GM18951 (cell line): ENCODE measurements around the gene COL9A3.

ENCODE experiments used
- POLR2A ChIP-seq: IDR thresholded peaks from 4 replicates; pipeline ENCODE4 v1.6.1; 2011; ENCODE audit warnings: mild to moderate bottlenecking; ENCODE audit not compliant: insufficient read length, insufficient read depth; ENCODE audit errors: extremely low read depth
- in situ Hi-C: fragments of 300-500 bp; cut with MboI; formaldehyde crosslinking; loops from one replicate; pipeline ENCODE4 v1.12.0; 2022; ENCODE audit warnings: low sequenced_read_pairs, mixed read lengths, inconsistent platforms; ENCODE audit not compliant: unreplicated experiment

COL9A3 gene

DNA sequence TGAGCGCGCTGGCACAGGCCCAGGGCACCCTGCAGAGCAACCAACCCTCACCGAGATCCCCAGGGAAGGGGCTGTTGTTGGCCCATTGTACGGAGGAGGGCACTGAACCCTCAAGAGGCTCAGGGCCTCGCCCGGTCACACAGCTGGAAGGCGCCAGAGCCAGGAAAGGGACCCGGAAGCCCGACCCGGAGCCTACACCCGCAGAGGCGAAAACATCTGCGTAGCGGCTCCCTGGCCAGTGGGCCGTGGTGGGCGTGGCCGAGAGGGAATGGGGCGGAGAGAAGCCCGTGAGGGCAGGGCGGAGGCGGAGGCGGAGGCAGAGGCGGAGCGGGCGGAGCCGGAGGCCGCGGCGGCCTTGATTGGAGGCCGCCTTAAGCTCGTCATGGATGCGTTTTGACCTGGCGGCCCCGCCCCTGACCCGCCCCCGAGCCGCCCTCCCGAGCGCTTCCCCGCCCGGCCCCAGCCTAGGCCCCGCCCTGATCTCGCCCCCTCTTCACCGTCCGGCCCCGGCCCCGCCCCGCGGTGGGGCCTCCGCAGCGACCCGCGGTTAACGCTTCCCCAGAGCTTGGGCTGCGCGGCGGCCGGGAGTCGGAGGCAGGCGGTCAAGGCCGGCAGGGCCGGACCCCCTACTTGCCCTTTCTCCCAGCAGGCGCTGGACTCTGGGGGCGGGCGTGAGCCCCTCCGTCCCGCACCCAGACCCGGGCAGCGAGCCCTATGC lies 22.7 kb upstream of the COL9A3 start:
- in situ Hi-C loops, result loop anchor here (25.0 kb wide), 1 partner anchor 132 kb away; no protein-coding TSS in a partner anchor
- peak; percentile 75 for TF ChIP-seq POLR2A

DNA sequence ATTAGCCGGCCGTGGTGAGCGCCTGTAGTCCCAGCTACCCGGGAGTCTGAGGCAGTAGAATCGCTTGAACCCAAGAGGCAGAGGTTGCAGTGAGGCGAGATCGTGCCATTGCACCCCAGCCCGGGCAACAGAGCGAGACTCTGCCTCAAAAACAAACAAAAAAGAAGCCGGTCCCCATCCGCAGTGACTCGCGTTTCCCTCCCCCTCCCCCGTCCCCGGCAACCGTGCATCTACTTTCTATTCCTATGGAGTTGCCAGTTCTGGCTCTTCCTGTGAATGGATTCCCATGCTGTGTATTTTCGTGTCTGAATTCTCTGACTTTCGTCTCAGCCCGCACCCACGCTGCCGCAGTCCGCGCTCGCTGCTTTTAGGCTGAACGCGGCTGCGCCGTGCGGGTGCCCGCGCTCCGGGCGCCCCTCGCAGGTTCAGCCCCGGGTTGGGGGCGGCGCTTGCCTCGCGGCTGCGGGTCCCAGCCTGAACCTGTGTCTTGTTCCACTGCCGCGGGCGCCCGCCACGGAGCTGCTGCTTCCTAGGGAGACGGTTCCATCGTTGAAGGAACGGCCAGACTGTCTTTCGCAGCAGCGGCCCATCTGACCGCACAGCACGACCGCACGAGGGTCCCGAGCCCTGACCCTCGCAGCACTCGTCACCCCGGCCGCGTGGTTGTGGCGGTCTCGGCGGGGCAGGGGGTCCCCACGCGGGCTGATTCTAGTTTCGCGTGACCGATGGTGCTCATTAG lies 21.7 kb upstream of the COL9A3 start:
- peak; percentile 55 for TF ChIP-seq POLR2A
- in situ Hi-C loops, result loop anchor here (25.0 kb wide), 1 partner anchor 133 kb away; no protein-coding TSS in a partner anchor

DNA sequence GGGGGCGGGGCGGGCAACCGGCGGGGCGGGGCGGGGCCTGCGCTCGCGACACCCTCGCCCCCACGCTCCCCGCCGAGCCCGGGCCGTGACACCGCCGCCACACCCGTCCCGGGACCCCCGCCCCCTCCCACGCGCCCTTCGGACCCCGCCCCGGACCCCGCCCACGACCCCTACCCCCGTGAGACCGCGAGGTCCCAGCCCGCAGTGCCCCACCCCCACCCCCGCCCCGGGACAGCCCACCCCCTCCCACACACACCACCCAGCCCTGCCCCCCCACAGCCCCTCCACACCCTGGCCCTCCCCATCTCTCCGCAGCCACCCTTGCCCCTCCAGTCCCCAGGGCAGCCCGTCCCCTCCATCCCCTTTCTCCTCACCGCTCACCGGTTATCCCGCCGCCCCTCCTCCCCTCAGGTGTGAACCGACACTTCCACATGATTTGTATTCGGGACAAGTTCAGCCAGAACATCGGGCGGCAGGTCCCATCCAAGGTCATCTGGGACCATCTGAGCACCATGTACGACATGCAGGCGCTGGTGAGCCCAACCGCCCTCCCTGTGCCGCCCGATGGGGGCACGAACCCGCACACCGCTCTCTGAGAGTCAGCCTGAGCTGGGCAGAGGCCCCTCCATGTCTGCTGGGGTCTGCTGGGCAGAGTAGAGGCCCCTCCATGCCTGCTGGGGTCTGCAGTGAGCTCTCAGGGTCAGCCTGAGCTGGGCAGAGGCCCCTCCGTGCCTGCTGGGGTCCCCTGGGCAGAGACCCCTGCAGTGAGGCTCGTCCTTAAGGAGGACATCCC lies 20.0 kb upstream of the COL9A3 start:
- in situ Hi-C loops, result loop anchor here (25.0 kb wide), 1 partner anchor 135 kb away; no protein-coding TSS in a partner anchor

DNA sequence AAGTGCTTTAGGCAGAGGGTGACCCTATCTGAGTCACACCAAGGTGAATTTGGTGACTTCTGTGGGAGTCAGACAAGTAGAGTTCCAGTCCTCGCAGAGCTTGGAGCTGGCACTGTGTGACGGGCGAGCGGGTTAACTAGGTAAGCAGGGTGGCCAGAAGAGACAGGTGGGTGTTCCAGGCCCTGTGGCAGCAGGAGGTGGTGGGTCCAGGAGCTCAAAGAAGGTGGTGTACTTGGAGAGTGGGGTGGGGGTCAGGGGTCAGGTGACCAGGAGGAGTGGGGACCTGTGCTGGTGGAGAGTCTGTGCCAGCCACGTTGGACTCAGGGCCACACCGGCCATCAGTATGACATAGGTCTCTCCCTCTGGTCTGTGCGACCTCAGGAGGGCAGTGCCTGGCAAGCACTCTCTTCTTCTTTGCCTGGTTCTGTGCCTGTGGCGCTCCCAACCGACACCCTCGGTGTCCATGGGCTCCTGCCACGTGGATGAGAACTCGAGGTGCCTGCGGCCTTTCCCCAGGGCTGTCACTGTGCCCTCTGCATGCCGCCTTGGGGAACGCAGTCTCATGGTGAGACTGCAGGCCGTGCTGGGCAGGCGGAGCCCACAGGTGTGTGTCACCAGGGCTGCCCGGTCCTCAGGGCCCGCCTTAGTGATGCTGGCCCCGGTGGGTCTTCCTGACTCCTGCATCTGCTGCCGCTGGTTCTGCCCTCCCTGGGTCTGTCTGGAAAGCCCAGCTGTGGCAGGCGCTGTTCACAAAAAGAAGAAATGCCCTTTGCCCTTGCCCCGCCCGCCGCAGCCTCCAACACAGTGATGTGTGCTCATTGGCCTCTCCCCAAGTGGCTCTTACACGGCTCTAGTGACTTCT lies 18.9 kb upstream of the COL9A3 start:
- in situ Hi-C loops, result loop anchor here (25.0 kb wide), 1 partner anchor 136 kb away; no protein-coding TSS in a partner anchor
- no peak for TF ChIP-seq POLR2A

More for the DNA sequence above, 20.0 kb upstream of the COL9A3 start:
- no peak for TF ChIP-seq POLR2A

DNA sequence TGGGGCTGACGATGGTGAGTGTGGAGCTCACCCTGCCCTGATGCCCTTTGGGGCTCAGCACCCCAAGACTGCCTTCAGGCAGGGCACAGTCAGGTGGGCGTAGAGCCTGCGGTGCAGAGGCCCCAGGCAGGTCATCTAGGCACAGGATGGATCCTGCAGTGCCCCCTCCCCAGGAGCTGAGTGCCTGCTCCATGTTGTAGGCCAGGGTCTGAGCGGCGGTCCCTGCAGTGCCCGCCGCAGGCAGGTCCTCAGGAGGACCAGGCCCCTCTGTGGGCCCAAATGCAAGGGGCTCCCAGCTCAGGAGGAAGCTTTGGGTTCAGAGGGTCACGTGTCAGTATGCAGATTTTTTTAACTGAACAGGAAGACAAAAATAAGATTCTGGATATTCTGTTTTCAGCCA lies 17.8 kb upstream of the COL9A3 start:
- in situ Hi-C loops, result loop anchor here (25.0 kb wide), 1 partner anchor 137 kb away; no protein-coding TSS in a partner anchor
- TF ChIP-seq POLR2A, result no peak

DNA sequence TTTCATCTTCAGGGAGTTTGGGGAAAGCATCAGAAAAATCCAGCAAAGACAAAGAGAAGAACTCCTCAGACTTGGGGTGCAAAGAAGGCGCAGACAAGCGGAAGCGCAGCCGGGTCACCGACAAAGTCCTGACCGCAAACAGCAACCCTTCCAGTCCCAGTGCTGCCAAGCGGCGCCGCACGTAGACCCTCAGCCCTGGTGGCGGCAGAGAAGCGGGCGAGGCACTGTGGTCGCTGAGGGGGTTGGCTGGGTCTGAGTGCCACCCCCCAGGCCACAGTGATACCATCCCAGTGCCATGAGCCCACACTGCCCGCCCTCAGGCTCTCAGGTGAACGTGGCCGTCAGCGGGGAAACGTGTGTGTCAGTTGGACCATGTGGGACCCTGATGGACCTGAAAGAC lies 17.4 kb upstream of the COL9A3 start:
- TF ChIP-seq POLR2A, result no peak
- in situ Hi-C loops, result loop anchor here (25.0 kb wide), 1 partner anchor 137 kb away; no protein-coding TSS in a partner anchor

DNA sequence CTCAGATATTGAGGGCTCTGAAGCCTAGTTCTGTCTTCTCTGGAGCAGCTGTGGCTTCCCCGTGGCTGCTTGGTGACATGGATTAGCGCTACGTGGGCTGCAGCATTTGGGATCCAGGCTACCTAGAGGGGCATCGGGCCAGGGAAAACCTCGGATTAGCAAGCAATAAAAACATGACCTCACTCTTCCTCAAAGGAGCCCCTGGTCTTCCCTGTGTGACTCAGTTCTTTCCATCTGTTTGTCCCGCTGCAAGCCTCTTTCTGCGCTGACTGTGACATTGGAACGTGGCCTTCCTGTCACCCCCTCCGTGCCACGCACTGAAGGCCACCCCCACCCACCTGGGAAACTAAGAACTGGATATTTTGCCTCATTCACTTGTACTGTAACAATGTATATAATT lies 17.0 kb upstream of the COL9A3 start:
- TF ChIP-seq POLR2A, result no peak
- in situ Hi-C loops, result loop anchor here (25.0 kb wide), 1 partner anchor 138 kb away; no protein-coding TSS in a partner anchor

DNA sequence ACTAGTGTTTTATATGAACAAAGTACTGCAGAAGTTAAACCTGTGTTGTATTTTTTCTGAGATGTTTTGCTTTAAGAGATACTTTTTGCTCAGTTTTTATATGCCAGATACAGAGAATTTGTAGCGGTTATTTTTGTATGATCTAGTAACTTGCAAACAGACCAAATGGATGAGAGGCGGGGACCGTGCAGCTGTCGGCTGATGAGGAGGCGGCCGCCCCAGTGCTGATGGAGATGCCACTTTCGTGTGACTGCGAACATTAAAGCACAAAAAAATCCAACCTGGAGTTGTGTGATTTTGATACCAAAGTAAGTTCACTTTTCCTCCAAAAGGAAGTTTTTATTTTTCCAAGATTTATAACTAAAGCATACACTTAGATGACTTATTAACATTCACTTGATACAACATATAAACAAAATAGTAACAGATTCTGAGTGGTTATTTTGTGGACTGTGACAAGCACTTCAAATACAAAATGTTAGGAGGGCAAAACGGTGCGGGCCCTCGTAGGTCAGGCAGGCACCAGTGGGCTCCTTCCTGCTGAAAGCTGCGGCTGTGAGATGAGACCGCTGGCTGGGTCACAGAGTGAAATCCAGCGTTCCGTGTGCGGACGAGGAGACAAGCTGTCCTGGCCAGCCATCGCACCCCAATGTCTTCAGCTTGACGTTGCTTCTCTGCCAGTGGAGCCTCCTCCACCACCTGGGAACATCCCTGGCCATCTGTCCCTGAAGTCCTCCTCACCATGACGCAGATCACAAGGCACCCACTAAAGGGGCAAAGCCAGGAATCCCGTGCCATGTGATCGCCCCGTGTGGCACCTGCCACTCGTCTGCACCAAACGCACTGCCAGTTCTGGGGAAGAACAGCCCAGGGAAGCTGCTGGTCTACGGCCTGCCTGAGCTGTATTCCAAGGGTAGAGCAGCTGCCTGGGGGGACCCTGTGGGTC lies 16.3 kb upstream of the COL9A3 start:
- no peak for TF ChIP-seq POLR2A
- in situ Hi-C loops, result no loop called here

DNA sequence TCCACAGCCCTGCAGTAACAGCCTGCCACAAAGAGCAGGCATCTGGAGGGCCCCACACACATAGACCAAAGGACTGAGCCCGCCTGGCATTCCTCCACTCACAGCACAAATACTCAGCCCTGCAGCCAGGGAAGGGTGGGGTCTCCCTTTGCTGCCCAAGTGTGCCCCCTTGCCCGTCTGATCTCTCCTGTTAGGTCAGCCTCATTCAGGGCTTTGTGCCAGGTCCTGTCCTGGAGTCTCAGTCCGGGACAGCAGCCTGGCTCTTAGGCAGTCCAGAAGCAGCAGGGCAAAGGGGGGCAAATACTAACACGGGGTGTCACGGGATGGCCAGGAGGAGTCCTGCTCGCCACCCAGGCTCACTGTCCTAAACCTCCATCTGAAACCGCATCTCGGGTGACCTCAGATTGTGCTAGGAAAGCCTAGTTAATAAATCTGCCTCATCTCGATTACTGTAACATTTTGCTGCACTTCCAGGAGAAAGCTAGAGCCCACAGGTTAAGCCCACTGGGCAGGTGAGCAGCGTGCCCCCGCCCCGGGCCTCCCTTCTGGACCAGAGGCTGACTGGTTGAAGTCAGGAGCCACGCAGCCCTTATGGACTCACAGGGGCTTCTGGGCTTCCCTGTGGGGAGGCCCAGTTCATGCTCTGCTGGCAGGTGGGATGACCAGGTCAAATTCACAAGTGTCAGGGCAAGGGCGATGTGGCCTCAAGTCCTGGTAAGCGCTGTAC lies 15.4 kb upstream of the COL9A3 start:
- in situ Hi-C loops, result no loop called here

DNA sequence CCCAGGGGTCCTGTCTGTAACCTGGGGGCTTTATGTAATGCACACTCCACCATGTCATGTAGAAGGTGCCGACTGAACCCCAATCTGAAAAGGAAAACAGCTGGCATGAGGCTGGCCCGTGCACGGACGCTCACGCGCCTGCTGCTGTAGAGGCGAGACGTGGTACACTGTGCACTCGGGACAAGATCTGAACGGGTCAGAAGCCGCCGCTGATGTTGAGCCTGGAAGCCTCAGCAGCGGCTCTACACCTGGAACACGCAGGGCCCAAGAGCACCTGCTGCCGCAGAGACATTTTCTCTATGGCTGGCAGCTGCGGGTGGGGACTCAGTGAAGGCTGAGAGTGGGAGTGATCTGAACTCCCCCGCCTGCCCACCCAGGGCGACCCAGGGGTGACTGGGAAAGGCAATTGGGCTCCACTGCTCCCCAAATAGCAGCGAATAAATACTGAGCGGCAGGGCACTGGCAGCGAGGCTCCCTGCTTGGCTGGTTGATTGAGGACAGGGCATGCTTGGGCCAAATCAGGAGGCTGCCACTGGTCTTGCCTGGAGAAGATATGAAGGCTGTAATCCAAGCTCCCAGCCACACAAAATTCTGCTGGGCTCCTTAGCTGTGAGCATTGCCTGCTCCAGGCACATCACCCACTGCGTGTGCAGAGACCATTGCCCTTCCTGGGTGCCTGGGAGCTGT lies 14.7 kb upstream of the COL9A3 start:
- in situ Hi-C loops, result no loop called here
- TF ChIP-seq POLR2A, result no peak

More for the DNA sequence above, 15.4 kb upstream of the COL9A3 start:
- no peak for TF ChIP-seq POLR2A
